Trophoblast cell (in vitro differentiated cells and primary cell): ENCODE measurements around the gene TOM1L2.

ENCODE experiments used
- DNase-seq, 2 donors: peaks; one replicate each; pipeline ENCODE4 v3.0.0-alpha.2; 2016
- H2AFZ ChIP-seq: 2 replicates; pipeline ENCODE4 v1.6.1; 2013; ENCODE audit warnings: low read length, moderate library complexity, mild to moderate bottlenecking; ENCODE audit not compliant: insufficient read depth, poor library complexity
- H2AK5ac ChIP-seq: 2 replicates; pipeline ENCODE4 v1.6.1; 2013; ENCODE audit warnings: mild to moderate bottlenecking, low read length
- H2BK120ac ChIP-seq: 2 replicates; pipeline ENCODE4 v1.6.1; 2013; ENCODE audit warnings: low read length, mild to moderate bottlenecking, moderate library complexity; ENCODE audit not compliant: insufficient read depth, poor library complexity
- H2BK12ac ChIP-seq: 2 replicates; pipeline ENCODE4 v1.6.1; 2013; ENCODE audit warnings: mild to moderate bottlenecking, low read length, moderate library complexity
- H2BK5ac ChIP-seq: 2 replicates; pipeline ENCODE4 v1.6.1; 2013; ENCODE audit warnings: low read length, low read depth, moderate library complexity, mild to moderate bottlenecking; ENCODE audit not compliant: poor library complexity
- H3K14ac ChIP-seq: 2 replicates; pipeline ENCODE4 v1.6.1; 2013; ENCODE audit warnings: mild to moderate bottlenecking, low read length
- H3K18ac ChIP-seq: 2 replicates; pipeline ENCODE4 v1.6.1; 2013; ENCODE audit warnings: mild to moderate bottlenecking, low read length
- H3K23ac ChIP-seq: 2 replicates; pipeline ENCODE4 v1.6.1; 2013; ENCODE audit warnings: low read length
- H3K27ac ChIP-seq: 2 replicates; pipeline ENCODE4 v1.5.1; 2013; ENCODE audit warnings: low read depth, mild to moderate bottlenecking, inconsistent platforms, low read length, moderate library complexity
- H3K27me3 ChIP-seq: 2 replicates; pipeline ENCODE4 v1.6.1; 2013; ENCODE audit warnings: inconsistent platforms, mild to moderate bottlenecking, low read length, moderate library complexity; ENCODE audit not compliant: insufficient read depth
- H3K36me3 ChIP-seq, 2 experiments: 1 replicate in 1 of 2; 2 replicates in 1 of 2; pipeline ENCODE4 v1.6.1; 2013; ENCODE audit warnings: low read length in 2 of 2, mild to moderate bottlenecking in 2 of 2, moderate library complexity in 1 of 2; ENCODE audit not compliant: insufficient read depth in 2 of 2, control insufficient read depth in 1 of 2
- H3K4ac ChIP-seq: 2 replicates; pipeline ENCODE4 v1.6.1; 2013; ENCODE audit warnings: low read depth, mild to moderate bottlenecking, low read length, moderate library complexity
- H3K4me1 ChIP-seq, 2 experiments: 1 replicate in 1 of 2; 2 replicates in 1 of 2; pipeline ENCODE4 v1.6.1; 2013; ENCODE audit warnings: low read length in 2 of 2, mild to moderate bottlenecking in 2 of 2, moderate library complexity in 1 of 2; ENCODE audit not compliant: insufficient read depth in 2 of 2, control insufficient read depth in 1 of 2
- H3K4me2 ChIP-seq: 2 replicates; pipeline ENCODE4 v1.6.1; 2013; ENCODE audit warnings: inconsistent platforms, mild to moderate bottlenecking, low read length, moderate library complexity
- H3K4me3 ChIP-seq: 2 replicates; pipeline ENCODE4 v1.5.1; 2013; ENCODE audit warnings: mild to moderate bottlenecking, low read depth, low read length, inconsistent platforms
- H3K79me1 ChIP-seq: one replicate; pipeline ENCODE4 v1.6.1; 2013; ENCODE audit warnings: low read length
- H3K79me2 ChIP-seq: 2 replicates; pipeline ENCODE4 v1.6.1; 2013; ENCODE audit warnings: low read length, mild to moderate bottlenecking; ENCODE audit not compliant: control insufficient read depth, insufficient read depth, poor library complexity
- H3K9ac ChIP-seq: 2 replicates; pipeline ENCODE4 v1.6.1; 2013; ENCODE audit warnings: mild to moderate bottlenecking, low read length
- H3K9me3 ChIP-seq: 2 replicates; pipeline ENCODE4 v1.6.1; 2013; ENCODE audit warnings: low read depth, mild to moderate bottlenecking, control low read depth, inconsistent platforms, low read length; ENCODE audit not compliant: insufficient read depth
- H4K12ac ChIP-seq: 2 replicates; pipeline ENCODE4 v1.6.1; 2013; ENCODE audit warnings: low read depth, mild to moderate bottlenecking, low read length, moderate library complexity
- H4K8ac ChIP-seq: 2 replicates; pipeline ENCODE4 v1.6.1; 2013; ENCODE audit warnings: low read depth, mild to moderate bottlenecking, low read length, moderate library complexity
- H4K91ac ChIP-seq: one replicate; pipeline ENCODE4 v1.6.1; 2013; ENCODE audit warnings: low read depth, mild to moderate bottlenecking, low read length, moderate library complexity
- WGBS: extraction: QIAGEN DNeasy Blood & Tissue Kit; methylation state at CpG from one replicate; pipeline ENCODE4 v1.1.7; 2013; ENCODE audit warnings: missing lambda C conversion rate; ENCODE audit not compliant: insufficient read length, insufficient coverage; ENCODE audit errors: extremely low coverage; 5-methylcytosine and 5-hydroxymethylcytosine counted together

The TOM1L2 gene

GRCh38 chr17:17930674-17931073 is 41.5 kb downstream of the TOM1L2 start:
- H3K4me1 ChIP-seq, result peaks cover 6 to 24% of the 10 kb centered on the region in 2 experiments
- H4K8ac ChIP-seq, result no peak overlapping the region
- H2BK120ac ChIP-seq, result no peak overlapping the region
- no peak overlapping the region for H3K14ac ChIP-seq
- H3K27ac ChIP-seq, result no peak overlapping the region
- H3K79me2 ChIP-seq, result peaks cover 3% of the 10 kb centered on the region
- H2AK5ac ChIP-seq, result no peak overlapping the region
- H3K9me3 ChIP-seq, result no peaks in the 10 kb centered on the region
- no peak overlapping the region for H3K4me2 ChIP-seq
- H3K36me3 ChIP-seq, result no peaks in the 10 kb centered on the region
- no peak overlapping the region for H2BK5ac ChIP-seq
- H3K23ac ChIP-seq, result no peak overlapping the region
- no peak overlapping the region for H2BK12ac ChIP-seq
- peaks cover 6% of the 10 kb centered on the region for H3K79me1 ChIP-seq
- H3K4me3 ChIP-seq, result no peak overlapping the region
- H4K91ac ChIP-seq, result no peak overlapping the region
- no peak overlapping the region for H3K9ac ChIP-seq
- no peaks in the 10 kb centered on the region for H3K27me3 ChIP-seq
- H4K12ac ChIP-seq, result no peak overlapping the region
- no peak for DNase-seq
- no peak overlapping the region for H3K18ac ChIP-seq
- H3K4ac ChIP-seq, result no peak overlapping the region
- H2AFZ ChIP-seq, result no peak overlapping the region

- H2AK5ac ChIP-seq, result no peak overlapping the region
- no peaks in the 10 kb centered on the region for H3K27me3 ChIP-seq
- H3K14ac ChIP-seq, result no peak overlapping the region
- WGBS, result no CpG with 5 or more reads among the region's 2 CpGs
- H4K91ac ChIP-seq, result no peak overlapping the region
- DNase-seq, result no peak
- peaks cover 3% of the 10 kb centered on the region for H3K79me2 ChIP-seq
- H4K12ac ChIP-seq, result no peak overlapping the region
- no peak overlapping the region for H3K4ac ChIP-seq
- H2BK5ac ChIP-seq, result no peak overlapping the region
- H2BK120ac ChIP-seq, result no peak overlapping the region
- H3K23ac ChIP-seq, result no peak overlapping the region
- H4K8ac ChIP-seq, result no peak overlapping the region
- no peak overlapping the region for H3K4me2 ChIP-seq
- H3K18ac ChIP-seq, result no peak overlapping the region
- H3K4me3 ChIP-seq, result no peak overlapping the region
- H3K79me1 ChIP-seq, result peaks cover 3% of the 10 kb centered on the region
- H3K9me3 ChIP-seq, result no peaks in the 10 kb centered on the region
- no peaks in the 10 kb centered on the region for H3K36me3 ChIP-seq
- H3K9ac ChIP-seq, result no peak overlapping the region
- H2AFZ ChIP-seq, result no peak overlapping the region
- peak overlapping the region; percentile 6 for H3K27ac ChIP-seq
- H2BK12ac ChIP-seq, result no peak overlapping the region
- peaks cover 5 to 19% of the 10 kb centered on the region in 2 experiments for H3K4me1 ChIP-seq
Measured at GRCh38 chr17:17929655-17930380, 42.4 kb downstream of the TOM1L2 start.

- Histone ChIP-seq H3K27ac (peak overlapping the region; percentile 48), H4K91ac (peak overlapping the region; percentile 86), H2BK120ac (peak overlapping the region; percentile 71), H2BK5ac (peak overlapping the region; percentile 43), H3K36me3 (no peaks in the 10 kb centered on the region), H3K14ac (peak overlapping the region; percentile 69), H2BK12ac (peak overlapping the region; percentile 92), H3K9me3 (no peaks in the 10 kb centered on the region), H3K18ac (peak overlapping the region; percentile 73), H3K4me1 (peaks cover 4 to 17% of the 10 kb centered on the region in 2 experiments), H4K8ac (peak overlapping the region; percentile 13), H3K4ac (peak overlapping the region; percentile 39), H3K9ac (no peak overlapping the region), H3K23ac (no peak overlapping the region), H3K4me2 (no peak overlapping the region), H3K4me3 (no peak overlapping the region), H3K79me1 (peaks cover 3% of the 10 kb centered on the region), H2AK5ac (peak overlapping the region; percentile 78), H2AFZ (no peak overlapping the region), H4K12ac (no peak overlapping the region), H3K27me3 (no peaks in the 10 kb centered on the region), H3K79me2 (peaks cover 3% of the 10 kb centered on the region)
- WGBS, result no CpG with 5 or more reads among the region's 12 CpGs
- no peak for DNase-seq
Measured at GRCh38 chr17:17928398-17929287, 43.6 kb downstream of the TOM1L2 start.

DNA sequence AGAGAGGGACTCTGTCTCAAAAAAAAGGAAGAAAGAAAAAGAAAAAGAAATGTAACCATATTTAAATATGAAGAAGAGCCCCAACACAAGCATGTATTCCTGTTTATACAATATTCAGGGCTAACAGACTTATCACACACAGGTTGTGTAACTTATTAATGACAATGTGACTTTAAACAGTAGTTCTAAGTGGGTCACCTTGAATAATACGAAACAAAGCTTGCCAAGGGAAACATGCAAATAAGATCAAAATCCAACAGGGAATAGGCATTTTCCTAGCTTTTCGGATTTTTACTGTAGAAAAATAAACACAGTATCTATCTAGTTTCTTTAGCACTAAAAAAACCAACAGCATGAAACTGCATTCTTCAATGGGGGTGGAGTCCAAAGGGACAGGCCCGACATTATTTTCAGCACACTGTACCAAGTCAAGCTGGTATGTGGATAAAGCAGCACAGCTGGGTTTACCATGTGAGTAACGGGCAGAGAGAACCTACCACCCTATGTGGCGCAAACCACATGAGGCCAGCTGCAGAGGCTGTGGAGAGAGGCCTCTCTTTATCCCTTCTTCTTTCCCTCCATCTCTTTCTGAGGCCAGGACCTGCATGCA is 45.3 kb downstream of the TOM1L2 start:
- Histone ChIP-seq H3K14ac (no peak overlapping the region), H3K79me1 (peaks cover 8% of the 10 kb centered on the region), H3K4me2 (no peak overlapping the region), H2AK5ac (no peak overlapping the region), H4K12ac (no peak overlapping the region), H2BK12ac (peak overlapping the region; percentile 2), H2BK5ac (no peak overlapping the region), H3K4me3 (no peak overlapping the region), H3K4ac (no peak overlapping the region), H3K79me2 (peaks cover 8% of the 10 kb centered on the region), H3K18ac (peak overlapping the region; percentile 68), H3K9me3 (no peaks in the 10 kb centered on the region), H3K4me1 (peaks cover 16 to 29% of the 10 kb centered on the region in 2 experiments), H4K8ac (no peak overlapping the region), H2BK120ac (no peak overlapping the region), H3K27ac (no peak overlapping the region), H3K23ac (no peak overlapping the region), H2AFZ (no peak overlapping the region), H4K91ac (no peak overlapping the region), H3K9ac (no peak overlapping the region), H3K27me3 (no peaks in the 10 kb centered on the region), H3K36me3 (no peaks in the 10 kb centered on the region)
- no peak for DNase-seq
- no CpG with 5 or more reads among the region's 5 CpGs for WGBS
